ENCODE measurements around the gene SH3BP5L. TPM values are rescaled to one million over a fixed set of nuclear protein-coding genes. Genes with fewer than 3 reads are reported as not detected.

SH3BP5L gene
- total and polyA plus RNA-seq, 10 of the 15 experiments (the other 5 are each of a cell fraction or from before 2014, with no cell fraction given) = 1.1 to 22.8 (median 10.9) TPM

DNA sequence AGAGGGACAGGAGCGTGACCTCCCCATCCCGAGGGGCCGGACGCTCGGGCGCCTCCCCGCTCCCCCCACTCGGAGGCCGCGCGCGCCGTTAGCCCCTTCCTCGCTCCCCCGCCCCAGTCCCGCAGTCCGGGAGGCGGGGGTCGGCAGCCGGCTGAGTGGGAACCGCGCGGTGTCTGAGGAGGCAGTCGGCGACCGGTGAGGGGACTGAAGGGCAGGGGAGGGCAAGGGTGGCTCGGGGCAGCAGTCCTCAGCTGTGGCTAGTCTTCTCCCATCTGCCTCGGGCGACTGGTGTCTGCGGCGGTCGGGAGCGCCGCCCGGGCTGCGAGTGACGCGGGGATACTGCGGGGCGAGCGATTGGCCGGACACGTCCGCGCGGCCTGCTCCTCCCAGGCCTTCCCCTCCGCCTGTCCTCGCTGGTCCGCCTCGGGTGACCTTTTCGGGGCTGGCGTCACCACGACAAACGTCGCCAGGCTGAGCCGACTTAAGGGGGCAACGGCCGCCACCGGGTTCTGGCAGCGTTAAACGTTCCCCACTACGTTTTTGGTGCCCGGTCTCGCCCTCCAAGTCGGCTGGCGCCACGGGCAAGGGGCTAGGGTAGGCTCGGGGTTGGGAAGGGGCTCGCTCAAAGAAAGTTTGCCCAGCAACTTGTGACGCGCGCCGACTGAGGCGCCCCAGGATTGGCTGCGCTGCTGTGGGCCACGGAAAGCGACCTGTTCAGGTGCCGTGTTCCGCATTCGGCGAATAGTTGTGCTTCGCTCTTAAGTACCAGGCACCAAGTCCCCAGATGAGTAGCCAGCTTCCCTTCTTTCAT, 12.8 kb upstream of the SH3BP5L start (continued):
- TF ChIP-seq, protein P1, sequence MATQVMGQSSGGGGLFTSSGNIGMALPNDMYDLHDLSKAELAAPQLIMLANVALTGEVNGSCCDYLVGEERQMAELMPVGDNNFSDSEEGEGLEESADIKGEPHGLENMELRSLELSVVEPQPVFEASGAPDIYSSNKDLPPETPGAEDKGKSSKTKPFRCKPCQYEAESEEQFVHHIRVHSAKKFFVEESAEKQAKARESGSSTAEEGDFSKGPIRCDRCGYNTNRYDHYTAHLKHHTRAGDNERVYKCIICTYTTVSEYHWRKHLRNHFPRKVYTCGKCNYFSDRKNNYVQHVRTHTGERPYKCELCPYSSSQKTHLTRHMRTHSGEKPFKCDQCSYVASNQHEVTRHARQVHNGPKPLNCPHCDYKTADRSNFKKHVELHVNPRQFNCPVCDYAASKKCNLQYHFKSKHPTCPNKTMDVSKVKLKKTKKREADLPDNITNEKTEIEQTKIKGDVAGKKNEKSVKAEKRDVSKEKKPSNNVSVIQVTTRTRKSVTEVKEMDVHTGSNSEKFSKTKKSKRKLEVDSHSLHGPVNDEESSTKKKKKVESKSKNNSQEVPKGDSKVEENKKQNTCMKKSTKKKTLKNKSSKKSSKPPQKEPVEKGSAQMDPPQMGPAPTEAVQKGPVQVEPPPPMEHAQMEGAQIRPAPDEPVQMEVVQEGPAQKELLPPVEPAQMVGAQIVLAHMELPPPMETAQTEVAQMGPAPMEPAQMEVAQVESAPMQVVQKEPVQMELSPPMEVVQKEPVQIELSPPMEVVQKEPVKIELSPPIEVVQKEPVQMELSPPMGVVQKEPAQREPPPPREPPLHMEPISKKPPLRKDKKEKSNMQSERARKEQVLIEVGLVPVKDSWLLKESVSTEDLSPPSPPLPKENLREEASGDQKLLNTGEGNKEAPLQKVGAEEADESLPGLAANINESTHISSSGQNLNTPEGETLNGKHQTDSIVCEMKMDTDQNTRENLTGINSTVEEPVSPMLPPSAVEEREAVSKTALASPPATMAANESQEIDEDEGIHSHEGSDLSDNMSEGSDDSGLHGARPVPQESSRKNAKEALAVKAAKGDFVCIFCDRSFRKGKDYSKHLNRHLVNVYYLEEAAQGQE (IDR thresholded peaks at IDR 0.05; ENCODE audit: low read depth, low read length) = no peak
- 0 out of 2 replicates have a peak, but pooled peaks have one; percentile 21 for TF ChIP-seq PAX5 (IDR thresholded peaks at IDR 0.05; ENCODE audit: borderline replicate concordance, low read depth, low read length)
- TF ChIP-seq NKRF (conservative IDR thresholded peaks at IDR 0.05) = no peak; the same call in none of the 2 replicates
- TF ChIP-seq SIN3A (IDR thresholded peaks at IDR 0.05; ENCODE audit: low read depth, low read length) = no peak
- no peak for TF ChIP-seq BCL3 (IDR thresholded peaks at IDR 0.05; ENCODE audit: borderline replicate concordance, insufficient read depth, low read depth, low read length, poor library complexity, severe bottlenecking)
- TF ChIP-seq ZZZ3 (IDR thresholded peaks at IDR 0.05; ENCODE audit: control insufficient read depth, insufficient read length, low read depth) = no peak
- TF ChIP-seq ZSCAN29 (IDR thresholded peaks at IDR 0.05) = no peak
- TF ChIP-seq CBX3 (IDR thresholded peaks at IDR 0.05; ENCODE audit: borderline replicate concordance, low read depth) = no peak
- TF ChIP-seq NR2C2 (IDR thresholded peaks at IDR 0.05; ENCODE audit: borderline replicate concordance, control insufficient read depth, insufficient read length, low read depth) = no peak
- no peak for TF ChIP-seq SREBF2 (IDR thresholded peaks at IDR 0.05; ENCODE audit: low read length)
- 0 out of 2 replicates have a peak, but pooled peaks have one; percentile 69 for TF ChIP-seq RB1 (IDR thresholded peaks at IDR 0.05; ENCODE audit: borderline replicate concordance)
- TF ChIP-seq CHD1 (IDR thresholded peaks at IDR 0.05; ENCODE audit: low read depth, low read length) = peak; percentile 90
- no peak for TF ChIP-seq USF1 (IDR thresholded peaks at IDR 0.05; ENCODE audit: borderline replicate concordance, extremely low read length, insufficient read depth, low read depth, low read length)
- no peak for TF ChIP-seq SMC3 (IDR thresholded peaks at IDR 0.05; ENCODE audit: borderline replicate concordance, low read length)
- peak; percentile 74; the same call in 1 of the 2 replicates for TF ChIP-seq IKZF1 (conservative IDR thresholded peaks at IDR 0.05)
- TF ChIP-seq TBL1XR1 (IDR thresholded peaks at IDR 0.05; ENCODE audit: low read depth, low read length) = no peak; the same call in 1 of the 2 replicates
- no peak for TF ChIP-seq SIX5 (IDR thresholded peaks at IDR 0.05; ENCODE audit: low read depth, low read length, severe bottlenecking)
- no peak for TF ChIP-seq E2F8 (IDR thresholded peaks at IDR 0.05; ENCODE audit: low read depth, partially characterized antibody)
